Epithelial cell of esophagus (primary cell): ENCODE results near the gene SLC39A1.

Experiments
- DNase-seq: peaks from one replicate; pipeline ENCODE4 v3.0.0; 2010; ENCODE audit warnings: low read depth
- H3K4me3 ChIP-seq: 2 replicates; pipeline ENCODE4 v1.5.1; 2011; ENCODE audit warnings: mild to moderate bottlenecking, low read length, control low read depth
- TF ChIP-seq, protein P1 (sequence below): IDR thresholded peaks from 2 replicates; pipeline ENCODE4 v1.5.1; 2011; ENCODE audit warnings: low read depth, mild to moderate bottlenecking, low read length, control low read depth, inconsistent platforms; ENCODE audit not compliant: insufficient read depth; ENCODE audit errors: missing control alignments

Gene SLC39A1

DNA sequence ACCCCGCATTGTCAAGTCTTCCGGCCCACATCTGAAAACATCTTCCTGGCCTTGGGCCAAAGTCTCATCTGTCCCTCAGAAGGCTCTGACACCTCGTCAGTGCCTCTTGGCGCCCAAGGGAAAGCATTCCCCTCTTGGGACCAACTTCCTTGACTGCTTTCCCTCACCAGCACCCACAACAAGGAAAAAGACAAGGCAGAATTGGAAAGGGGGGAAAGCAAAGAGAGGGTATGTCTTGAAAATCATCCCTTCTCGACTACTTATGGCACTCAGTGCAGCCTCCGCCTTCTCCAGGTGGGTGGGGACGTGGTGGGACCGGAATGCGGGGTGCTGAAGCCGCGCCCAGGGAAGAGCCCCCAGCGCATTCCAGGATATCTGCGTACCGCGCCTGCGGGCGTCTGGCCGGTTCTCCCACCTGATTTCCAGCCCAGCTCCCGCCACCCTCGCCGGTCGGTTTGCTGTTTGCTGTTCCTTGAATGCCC lies 554 bp upstream of the SLC39A1 start:
- peak; percentile 91 for DNase-seq
- peak overlapping the region; percentile 51 for H3K4me3 ChIP-seq
- TF ChIP-seq, protein P1, sequence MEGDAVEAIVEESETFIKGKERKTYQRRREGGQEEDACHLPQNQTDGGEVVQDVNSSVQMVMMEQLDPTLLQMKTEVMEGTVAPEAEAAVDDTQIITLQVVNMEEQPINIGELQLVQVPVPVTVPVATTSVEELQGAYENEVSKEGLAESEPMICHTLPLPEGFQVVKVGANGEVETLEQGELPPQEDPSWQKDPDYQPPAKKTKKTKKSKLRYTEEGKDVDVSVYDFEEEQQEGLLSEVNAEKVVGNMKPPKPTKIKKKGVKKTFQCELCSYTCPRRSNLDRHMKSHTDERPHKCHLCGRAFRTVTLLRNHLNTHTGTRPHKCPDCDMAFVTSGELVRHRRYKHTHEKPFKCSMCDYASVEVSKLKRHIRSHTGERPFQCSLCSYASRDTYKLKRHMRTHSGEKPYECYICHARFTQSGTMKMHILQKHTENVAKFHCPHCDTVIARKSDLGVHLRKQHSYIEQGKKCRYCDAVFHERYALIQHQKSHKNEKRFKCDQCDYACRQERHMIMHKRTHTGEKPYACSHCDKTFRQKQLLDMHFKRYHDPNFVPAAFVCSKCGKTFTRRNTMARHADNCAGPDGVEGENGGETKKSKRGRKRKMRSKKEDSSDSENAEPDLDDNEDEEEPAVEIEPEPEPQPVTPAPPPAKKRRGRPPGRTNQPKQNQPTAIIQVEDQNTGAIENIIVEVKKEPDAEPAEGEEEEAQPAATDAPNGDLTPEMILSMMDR, result no peak

DNA sequence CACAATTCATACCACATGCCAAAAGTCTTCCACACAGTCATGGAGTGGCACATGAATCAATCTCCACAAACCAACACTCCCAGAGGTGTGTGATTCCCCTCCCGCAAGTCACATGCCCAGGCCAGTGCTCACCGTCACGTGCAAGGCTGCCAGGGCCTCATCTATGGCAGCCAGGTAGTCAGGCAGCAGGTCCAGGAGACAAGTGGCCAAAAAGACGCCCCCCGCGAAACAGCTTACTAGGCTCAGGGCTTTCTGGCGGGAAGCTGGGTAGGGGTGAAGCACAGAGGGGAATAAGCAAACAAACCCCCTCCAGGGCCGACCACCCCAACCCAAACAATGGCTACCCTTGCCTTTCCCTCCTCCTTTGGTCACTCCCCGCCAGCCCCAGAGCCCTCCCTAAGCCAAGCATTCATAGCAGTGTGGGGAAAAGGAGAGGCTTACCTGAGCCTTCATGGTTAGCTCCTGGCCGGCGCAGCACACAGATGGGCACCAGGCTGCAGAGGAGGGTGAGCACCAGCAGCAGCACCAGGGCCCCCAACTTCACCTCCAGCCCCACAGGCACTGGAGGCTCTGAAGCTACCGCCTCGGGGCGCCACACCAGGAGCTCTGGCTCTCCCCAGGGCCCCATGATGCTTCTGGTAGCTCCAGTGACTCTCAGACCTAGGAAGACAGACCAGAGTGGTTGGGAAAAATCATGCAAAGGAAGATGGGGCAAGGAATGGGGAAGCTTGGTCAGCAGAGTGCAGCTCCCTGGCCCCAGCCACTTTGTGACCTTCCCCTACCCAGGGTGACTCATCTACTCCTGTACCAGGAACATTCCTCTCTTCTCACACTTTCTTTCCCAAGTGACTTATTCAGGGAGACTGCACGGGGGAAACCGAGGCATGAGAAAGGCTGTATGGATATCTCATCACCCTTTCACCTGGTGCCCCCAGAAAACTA lies 978 bp downstream of the SLC39A1 start:
- peak; percentile 82 for DNase-seq
- peak overlapping the region; percentile 51 for H3K4me3 ChIP-seq
- TF ChIP-seq, protein P1, result no peak

DNA sequence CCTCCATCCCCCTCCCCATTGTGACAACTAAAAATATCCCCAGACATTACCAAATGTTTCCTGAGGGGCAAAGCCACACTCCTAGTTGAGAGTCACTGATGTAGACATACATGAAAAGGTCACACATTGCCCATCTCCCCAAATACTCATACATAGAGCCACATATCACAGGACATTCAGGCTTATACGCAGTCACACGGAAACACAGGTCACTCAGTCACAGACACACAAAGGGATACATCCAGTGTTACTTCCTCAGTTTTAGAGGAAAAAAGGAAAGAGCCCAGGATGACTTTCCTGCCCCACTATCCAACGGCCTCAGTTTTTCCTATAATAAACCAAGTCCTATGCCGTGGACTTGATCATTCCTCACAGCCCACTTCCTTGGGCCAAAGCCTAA lies 1.9 kb downstream of the SLC39A1 start:
- no peak for DNase-seq
- H3K4me3 ChIP-seq, result peak overlapping the region; percentile 51
- TF ChIP-seq, protein P1, result no peak

DNA sequence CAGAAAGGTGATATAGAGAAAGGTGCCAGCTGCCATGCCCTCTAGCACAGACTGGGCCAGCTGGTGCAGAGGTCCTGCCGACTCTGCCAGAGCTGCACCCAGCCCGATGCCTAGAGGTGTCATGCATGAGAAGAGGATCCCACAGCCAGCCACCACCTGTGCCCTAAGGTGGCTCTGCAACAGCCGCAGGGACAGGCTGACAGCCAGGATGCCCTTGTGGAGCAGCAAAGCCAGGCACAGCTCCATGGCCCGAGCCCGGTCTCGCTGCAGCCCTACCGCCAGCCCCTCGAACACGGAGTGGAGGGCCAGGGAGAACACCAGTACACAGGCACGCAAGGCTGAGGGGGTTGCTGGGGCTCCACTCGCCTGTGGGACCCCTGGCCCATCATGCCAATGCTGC lies 3.1 kb downstream of the SLC39A1 start:
- H3K4me3 ChIP-seq, result no peak overlapping the region
- no peak for DNase-seq
- TF ChIP-seq, protein P1, result no peak

DNA sequence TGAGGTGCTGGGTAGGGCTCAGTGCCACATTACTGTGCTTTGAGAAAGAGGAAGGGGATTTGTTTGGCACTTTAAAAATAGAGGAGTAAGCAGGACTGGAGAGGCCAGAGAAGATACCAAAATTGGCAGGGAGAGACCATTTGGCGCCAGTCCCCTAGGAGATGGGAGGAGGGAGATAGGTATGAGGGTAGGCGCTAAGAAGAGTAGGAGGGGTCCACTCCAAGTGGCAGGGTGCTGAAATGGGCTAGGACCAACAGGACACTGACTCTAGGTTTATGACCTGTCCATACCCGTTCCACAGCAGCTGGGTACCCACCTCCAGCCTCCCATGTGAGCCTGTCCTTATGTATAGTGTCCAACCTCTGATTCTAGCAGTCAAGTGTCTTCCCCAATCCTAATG lies 3.9 kb downstream of the SLC39A1 start:
- DNase-seq, result no peak
- no peak overlapping the region for H3K4me3 ChIP-seq
- TF ChIP-seq, protein P1, result no peak

DNA sequence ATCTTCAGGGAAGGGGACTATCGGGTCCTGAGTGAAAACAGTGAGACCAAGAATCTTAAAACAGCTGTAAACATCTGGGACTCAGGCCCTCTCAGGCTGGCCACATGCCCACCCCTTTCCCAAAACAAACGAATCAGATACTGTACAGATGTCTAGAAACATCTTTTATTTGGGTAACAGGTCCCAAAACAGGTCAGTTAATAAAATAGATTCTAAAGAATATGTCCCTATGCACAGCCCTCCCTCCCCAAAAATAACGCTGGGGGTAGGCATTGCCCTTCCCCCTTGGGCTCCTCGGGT lies 4.4 kb downstream of the SLC39A1 start:
- peak overlapping the region; percentile 15 for H3K4me3 ChIP-seq
- TF ChIP-seq, protein P1, result no peak
- DNase-seq, result no peak
